ENCODE results near the gene YARS1. TPM values are rescaled to one million over a fixed set of nuclear protein-coding genes. Genes with fewer than 3 reads are reported as not detected.

YARS1 gene
- polyA plus RNA-seq, 3 donors, result 38.1 to 42.7 (median 39.8) TPM

DNA sequence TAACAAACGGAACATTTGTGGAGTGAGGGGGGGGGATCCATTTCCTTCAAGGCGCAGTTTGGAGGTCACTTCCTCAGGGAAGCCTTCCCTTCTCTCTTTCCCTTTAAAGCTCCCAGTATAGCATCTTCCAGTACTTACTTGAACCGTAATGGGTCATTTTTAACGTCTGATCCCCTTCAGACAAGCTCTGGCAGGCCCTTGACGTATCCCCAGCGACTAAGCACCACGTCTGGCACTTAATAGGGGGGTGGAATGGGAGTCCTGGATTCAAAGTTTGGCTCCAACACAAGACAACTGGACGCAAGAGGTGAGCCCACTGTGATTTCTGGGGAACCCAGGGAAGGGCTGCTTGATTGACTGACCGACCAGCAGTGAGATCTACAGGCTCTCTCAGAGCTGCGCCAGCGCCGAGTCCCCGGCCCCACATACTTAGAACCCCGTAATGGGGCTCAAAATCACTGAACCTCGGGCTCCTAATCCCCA is 441 bp downstream of the YARS1 start:
- H3K36me3 Mint-ChIP-seq, result peaks cover 8 to 10% of the 10 kb centered on the region in 2 donors
- H3K27me3 Mint-ChIP-seq (ENCODE audit: low read depth in 3 of 3), result peaks cover 0 to 2% (median 0%) of the 10 kb centered on the region in 3 donors
- peaks cover 0 to 5% of the 10 kb centered on the region in 2 donors for H3K36me3 ChIP-seq (replicated peaks in 1 of 2; ENCODE audit: control insufficient read depth in 1 of 2, insufficient read depth in 2 of 2, low read length in 2 of 2)
- TF ChIP-seq, protein P1, sequence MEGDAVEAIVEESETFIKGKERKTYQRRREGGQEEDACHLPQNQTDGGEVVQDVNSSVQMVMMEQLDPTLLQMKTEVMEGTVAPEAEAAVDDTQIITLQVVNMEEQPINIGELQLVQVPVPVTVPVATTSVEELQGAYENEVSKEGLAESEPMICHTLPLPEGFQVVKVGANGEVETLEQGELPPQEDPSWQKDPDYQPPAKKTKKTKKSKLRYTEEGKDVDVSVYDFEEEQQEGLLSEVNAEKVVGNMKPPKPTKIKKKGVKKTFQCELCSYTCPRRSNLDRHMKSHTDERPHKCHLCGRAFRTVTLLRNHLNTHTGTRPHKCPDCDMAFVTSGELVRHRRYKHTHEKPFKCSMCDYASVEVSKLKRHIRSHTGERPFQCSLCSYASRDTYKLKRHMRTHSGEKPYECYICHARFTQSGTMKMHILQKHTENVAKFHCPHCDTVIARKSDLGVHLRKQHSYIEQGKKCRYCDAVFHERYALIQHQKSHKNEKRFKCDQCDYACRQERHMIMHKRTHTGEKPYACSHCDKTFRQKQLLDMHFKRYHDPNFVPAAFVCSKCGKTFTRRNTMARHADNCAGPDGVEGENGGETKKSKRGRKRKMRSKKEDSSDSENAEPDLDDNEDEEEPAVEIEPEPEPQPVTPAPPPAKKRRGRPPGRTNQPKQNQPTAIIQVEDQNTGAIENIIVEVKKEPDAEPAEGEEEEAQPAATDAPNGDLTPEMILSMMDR (IDR thresholded peaks at IDR 0.05), result no peak
- no peaks in the 10 kb centered on the region for H3K9me3 ChIP-seq (replicated peaks in 1 of 2; ENCODE audit: control insufficient read depth in 1 of 2, insufficient read depth in 1 of 2, low read length in 2 of 2)
- intact Hi-C loops (cut with micrococcal nuclease), result loop anchor here (5.0 kb wide), 3 partner anchors 159 to 424 kb away; partner anchors contain the start of genes BSDC1 (in 1 of the 2), RBBP4 (in 1 of the 2) and ZBTB8OS (in 1 of the 2)
- peaks cover 44% of the 10 kb centered on the region for H3K4me1 Mint-ChIP-seq
- H4K20me1 ChIP-seq (ENCODE audit: insufficient read depth, low read length), result peaks cover 21% of the 10 kb centered on the region
- H3K4me1 ChIP-seq (ENCODE audit: control insufficient read depth in 1 of 2, insufficient read depth in 2 of 2, low read length in 2 of 2), result peaks cover 30 to 46% of the 10 kb centered on the region in 2 donors
- H3K4me3 ChIP-seq (replicated peaks in 1 of 3; ENCODE audit: low read depth in 2 of 3, low read length in 3 of 3), result peak overlapping the region; percentile 79 to 100 (median 97)
- no peaks in the 10 kb centered on the region for H3K27me3 ChIP-seq (ENCODE audit: control insufficient read depth in 2 of 2, insufficient read depth in 2 of 2, low read length in 2 of 2)
- peak overlapping the region; percentile 93 for H3K9ac ChIP-seq (ENCODE audit: insufficient read depth, low read length, poor library complexity, severe bottlenecking)
- 0% methylated on average over 10 of the region's 15 CpGs for WGBS (ENCODE audit: insufficient coverage)
- H3K27ac Mint-ChIP-seq, result peak overlapping the region; percentile 95 to 98 (median 98)
- peak overlapping the region; percentile 85 for H3K4me2 ChIP-seq (replicated peaks; ENCODE audit: extremely low read depth, low read length, poor library complexity, severe bottlenecking)
- no peaks in the 10 kb centered on the region for H3K9me3 Mint-ChIP-seq
- H3K27ac ChIP-seq (ENCODE audit: low read depth in 1 of 2, low read length in 2 of 2), result peak overlapping the region; percentile 93 to 99
- H3K79me2 ChIP-seq (ENCODE audit: insufficient read depth, low read length), result peaks cover 96% of the 10 kb centered on the region
- peak overlapping the region; percentile 92 to 99 for H3K4me3 Mint-ChIP-seq
- DNase-seq, result peak in 2 of 3 donors; percentile 49 to 53
- peak overlapping the region; percentile 72 for H2AFZ ChIP-seq (ENCODE audit: insufficient read depth, low read depth, low read length, poor library complexity, severe bottlenecking)

DNA sequence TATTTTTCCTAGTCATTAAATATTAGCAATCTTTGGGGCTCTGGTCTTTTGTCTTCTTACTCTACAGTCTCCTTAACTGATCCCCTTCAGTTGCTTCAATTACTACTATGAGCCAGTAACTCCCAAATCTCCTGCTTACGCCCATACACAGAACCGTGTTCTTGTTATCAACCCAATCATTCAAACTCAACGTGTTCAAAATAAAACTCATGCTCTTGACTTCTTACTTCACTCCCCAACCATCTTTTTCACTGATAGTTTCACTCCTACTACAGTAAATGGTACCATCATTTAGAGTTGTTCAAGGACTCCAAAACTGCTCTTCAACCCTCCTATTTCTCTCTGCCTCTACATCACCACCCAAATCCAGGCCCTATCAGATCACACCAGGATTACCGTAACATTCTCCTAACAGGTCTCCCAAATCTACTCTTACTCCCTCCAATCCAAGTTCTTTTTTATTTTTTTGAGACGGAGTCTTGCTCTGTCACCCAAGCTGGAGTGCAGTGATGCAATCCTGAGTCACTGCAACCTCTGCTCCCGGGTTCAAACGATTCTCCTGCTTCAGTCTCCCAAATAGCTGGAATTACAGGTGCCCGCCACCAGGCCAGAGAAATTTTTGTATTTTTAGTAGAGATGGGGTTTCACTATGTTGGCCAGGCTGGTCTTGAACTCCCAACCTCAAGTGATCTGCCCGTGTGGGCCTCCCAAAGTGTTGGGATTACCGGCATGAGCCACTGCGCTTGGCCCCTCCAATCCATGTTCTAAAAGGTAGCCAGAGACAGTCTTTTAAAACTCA is 3.0 kb downstream of the YARS1 start:
- Histone ChIP-seq H3K79me2 (ENCODE audit: insufficient read depth, low read length) (peaks cover 79% of the 10 kb centered on the region), H3K27ac (ENCODE audit: low read depth in 1 of 2, low read length in 2 of 2) (peak overlapping the region in 1 of 2 donors; percentile 11), H3K4me2 (replicated peaks; ENCODE audit: extremely low read depth, low read length, poor library complexity, severe bottlenecking) (no peak overlapping the region), H3K27me3 (ENCODE audit: control insufficient read depth in 2 of 2, insufficient read depth in 2 of 2, low read length in 2 of 2) (no peaks in the 10 kb centered on the region), H3K36me3 (replicated peaks in 1 of 2; ENCODE audit: control insufficient read depth in 1 of 2, insufficient read depth in 2 of 2, low read length in 2 of 2) (peaks cover 16 to 31% of the 10 kb centered on the region in 2 donors), H3K9me3 (replicated peaks in 1 of 2; ENCODE audit: control insufficient read depth in 1 of 2, insufficient read depth in 1 of 2, low read length in 2 of 2) (no peaks in the 10 kb centered on the region), H3K4me1 (ENCODE audit: control insufficient read depth in 1 of 2, insufficient read depth in 2 of 2, low read length in 2 of 2) (peaks cover 29 to 44% of the 10 kb centered on the region in 2 donors), H3K4me3 (replicated peaks in 1 of 3; ENCODE audit: low read depth in 2 of 3, low read length in 3 of 3) (no peak overlapping the region), H3K9ac (ENCODE audit: insufficient read depth, low read length, poor library complexity, severe bottlenecking) (no peak overlapping the region), H4K20me1 (ENCODE audit: insufficient read depth, low read length) (peaks cover 36% of the 10 kb centered on the region), H2AFZ (ENCODE audit: insufficient read depth, low read depth, low read length, poor library complexity, severe bottlenecking) (no peak overlapping the region)
- Mint-ChIP-seq H3K27me3 (ENCODE audit: low read depth in 3 of 3) (peaks cover 0 to 4% (median 2%) of the 10 kb centered on the region in 3 donors), H3K4me1 (peaks cover 38% of the 10 kb centered on the region), H3K36me3 (peaks cover 34 to 36% of the 10 kb centered on the region in 2 donors), H3K9me3 (no peaks in the 10 kb centered on the region), H3K27ac (peak overlapping the region in 1 of 7 donors; percentile 43), H3K4me3 (no peak overlapping the region)
- 57% methylated on average over 7 of the region's 11 CpGs for WGBS (ENCODE audit: insufficient coverage)
- peak in 2 of 3 donors; percentile 28 to 46 for DNase-seq
- TF ChIP-seq, protein P1 (IDR thresholded peaks at IDR 0.05), result no peak
- intact Hi-C loops (cut with micrococcal nuclease), result no loop called here

Measured in CD14-positive monocyte (primary cell).